GM18508 (cell line): Measurements from ENCODE around the gene KASH5.

Experiments
- ATAC-seq: cut with Tn5 transposase; IDR thresholded peaks from one replicate; pipeline ENCODE4 v1.9.1; 2021; ENCODE audit warnings: moderate number of reproducible peaks; ENCODE audit not compliant: insufficient read depth, unreplicated experiment

The KASH5 gene, protein sequence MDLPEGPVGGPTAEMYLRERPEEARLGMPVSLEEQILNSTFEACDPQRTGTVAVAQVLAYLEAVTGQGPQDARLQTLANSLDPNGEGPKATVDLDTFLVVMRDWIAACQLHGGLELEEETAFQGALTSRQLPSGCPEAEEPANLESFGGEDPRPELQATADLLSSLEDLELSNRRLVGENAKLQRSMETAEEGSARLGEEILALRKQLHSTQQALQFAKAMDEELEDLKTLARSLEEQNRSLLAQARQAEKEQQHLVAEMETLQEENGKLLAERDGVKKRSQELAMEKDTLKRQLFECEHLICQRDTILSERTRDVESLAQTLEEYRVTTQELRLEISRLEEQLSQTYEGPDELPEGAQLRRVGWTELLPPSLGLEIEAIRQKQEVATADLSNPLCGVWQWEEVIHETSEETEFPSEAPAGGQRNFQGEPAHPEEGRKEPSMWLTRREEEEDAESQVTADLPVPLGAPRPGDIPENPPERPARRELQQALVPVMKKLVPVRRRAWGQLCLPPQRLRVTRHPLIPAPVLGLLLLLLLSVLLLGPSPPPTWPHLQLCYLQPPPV

DNA sequence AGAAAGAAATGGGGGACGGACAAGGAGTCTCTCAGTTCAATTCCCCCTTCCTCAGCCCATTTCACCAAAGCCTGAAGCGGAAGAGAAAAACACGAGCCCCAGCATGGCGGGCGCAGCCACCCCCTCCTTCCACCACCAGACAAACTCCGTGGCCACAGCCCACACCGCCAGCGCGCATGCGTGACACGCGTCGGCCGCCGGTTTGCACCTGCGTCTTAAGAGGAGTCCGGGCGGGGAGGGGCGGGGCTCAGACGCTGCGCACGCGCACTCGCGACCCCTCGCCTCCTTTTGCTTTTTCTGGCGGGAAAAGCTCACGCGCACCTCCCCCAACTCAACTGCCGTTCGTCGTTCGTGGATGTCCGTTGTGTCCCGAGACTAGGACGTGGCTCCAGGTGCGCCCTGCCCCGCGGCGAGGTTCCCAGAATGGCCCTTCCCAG, at the start of gene KASH5:
TSS of gene KASH5 (plus strand) at position 314 of the 437 bp plus-strand sequence. CDS start 2,635 bp downstream, outside the sequence.
- ATAC-seq, result no peak

DNA sequence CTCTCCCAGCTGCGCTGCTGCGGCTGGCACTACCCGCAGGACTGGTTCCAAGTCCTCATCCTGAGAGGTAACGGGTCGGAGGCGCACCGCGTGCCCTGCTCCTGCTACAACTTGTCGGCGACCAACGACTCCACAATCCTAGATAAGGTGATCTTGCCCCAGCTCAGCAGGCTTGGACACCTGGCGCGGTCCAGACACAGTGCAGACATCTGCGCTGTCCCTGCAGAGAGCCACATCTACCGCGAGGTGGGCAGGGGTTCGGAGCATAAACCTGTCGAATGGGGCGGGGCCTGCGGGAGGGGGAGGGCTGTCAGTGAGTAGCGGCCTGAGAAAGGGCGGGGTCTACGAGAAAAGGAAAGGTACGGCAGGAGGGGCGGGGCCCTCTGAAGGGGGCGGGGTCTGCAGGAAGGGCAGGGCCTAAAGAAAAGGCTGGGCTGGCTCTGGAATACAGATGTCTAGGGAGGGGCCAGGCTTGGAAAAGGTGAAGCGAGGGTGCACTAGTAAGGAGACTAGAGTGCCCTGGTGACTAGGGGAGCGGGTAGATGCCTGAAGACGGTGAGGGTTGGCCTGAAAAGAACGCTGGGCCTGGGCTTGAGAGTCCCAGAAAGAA, 49.3 kb upstream of the KASH5 start:
- ATAC-seq, result no peak

DNA sequence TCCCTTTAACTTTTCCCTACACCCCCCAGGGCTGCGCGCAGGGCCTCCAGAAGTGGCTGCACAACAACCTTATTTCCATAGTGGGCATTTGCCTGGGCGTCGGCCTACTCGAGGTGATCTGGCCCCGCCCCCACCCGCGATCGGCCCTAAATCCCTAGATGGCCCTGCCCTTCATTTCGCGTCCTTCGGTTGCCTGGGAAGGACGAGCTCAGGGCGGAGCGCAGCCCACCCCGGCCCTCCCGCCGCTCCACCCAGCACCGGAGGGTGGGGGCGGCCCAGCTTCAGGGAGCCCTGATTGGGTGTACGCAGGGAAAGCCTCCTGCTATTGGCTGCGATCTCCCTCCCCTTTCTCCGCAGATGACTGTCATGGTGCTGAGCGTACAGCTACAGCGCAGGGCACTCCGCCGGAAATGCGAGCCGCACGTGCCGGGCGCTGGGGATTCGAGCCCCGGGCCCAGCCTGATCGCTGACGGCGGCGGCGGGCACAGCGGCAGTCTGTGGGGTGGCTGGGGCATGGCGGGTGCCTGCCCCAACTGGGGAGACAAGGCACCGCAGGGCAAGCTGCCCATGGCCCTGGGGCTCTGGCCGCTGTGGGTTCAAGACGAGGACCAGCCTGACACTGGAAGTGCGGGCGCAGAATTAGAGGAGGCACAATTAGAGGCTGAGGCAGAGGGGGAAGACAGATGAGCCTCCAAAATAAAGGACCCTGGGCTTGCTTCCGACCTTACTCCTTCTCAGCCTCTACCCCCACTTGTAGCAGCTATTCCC, 48.6 kb upstream of the KASH5 start:
- no peak for ATAC-seq

DNA sequence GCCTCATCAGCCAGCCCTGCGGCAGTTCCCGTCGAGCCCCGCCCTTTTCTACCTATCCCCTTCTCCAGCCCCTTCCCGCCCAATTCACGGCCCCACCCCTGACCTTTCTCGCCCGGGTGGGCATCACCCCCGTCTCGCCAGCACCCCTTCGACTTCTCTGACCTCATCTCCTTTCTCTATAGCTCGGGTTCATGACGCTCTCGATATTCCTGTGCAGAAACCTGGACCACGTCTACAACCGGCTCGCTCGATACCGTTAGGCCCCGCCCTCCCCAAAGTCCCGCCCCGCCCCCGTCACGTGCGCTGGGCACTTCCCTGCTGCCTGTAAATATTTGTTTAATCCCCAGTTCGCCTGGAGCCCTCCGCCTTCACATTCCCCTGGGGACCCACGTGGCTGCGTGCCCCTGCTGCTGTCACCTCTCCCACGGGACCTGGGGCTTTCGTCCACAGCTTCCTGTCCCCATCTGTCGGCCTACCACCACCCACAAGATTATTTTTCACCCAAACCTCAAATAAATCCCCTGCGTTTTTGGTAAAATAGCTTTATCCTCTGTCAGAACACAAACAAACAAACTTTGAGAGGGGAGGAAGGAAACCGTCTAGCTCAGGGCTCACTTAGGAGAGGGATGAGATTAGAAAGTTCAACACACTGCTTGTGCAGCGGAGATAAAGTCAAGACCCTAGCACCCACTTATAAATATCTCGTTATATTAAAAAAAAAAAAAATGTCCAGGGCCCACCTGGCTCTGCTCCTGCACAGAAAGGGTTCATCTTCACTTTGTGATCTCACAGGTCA, 47.8 kb upstream of the KASH5 start:
- ATAC-seq, result no peak

DNA sequence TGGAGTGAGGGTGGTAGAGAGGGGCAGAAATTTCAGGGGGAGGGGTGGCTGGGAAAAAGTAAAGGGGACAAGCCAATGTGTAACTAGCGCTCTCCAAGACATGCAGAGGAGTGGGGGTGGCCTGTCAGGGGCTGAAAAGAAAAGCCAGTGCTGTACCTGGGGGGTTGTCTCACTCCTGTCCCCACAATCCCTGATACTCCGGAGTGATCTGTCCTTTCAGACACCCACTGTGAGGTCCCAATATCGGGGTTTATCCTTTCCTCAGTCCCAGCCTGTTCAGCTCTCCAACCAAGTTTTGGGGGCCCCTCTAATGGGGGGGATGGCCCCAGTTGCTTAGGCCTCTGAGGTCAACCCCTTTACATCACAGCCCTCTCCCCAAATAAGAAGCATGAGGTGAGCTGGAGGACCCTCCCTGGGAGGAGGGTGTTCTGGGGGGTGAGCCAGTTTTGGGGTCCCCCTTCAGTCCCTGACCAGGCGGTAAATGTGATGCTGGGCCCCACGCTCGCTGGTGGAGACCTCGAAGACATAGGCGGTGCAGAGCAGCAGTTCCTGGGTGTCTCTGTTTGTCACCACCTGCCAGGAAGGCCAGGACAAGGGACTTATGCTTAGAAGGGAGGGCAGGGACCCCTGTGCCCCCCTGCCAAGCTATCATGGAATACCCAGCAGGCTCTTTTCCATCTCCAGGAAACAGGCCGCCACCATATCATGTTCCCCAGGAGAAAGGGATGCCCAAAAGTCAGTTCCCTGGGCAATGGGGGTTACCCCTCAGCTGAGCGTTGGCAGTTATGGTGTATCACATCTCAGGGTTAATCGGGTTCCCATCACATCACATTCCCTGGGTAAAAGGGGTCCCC, 47.0 kb upstream of the KASH5 start:
- no peak for ATAC-seq

DNA sequence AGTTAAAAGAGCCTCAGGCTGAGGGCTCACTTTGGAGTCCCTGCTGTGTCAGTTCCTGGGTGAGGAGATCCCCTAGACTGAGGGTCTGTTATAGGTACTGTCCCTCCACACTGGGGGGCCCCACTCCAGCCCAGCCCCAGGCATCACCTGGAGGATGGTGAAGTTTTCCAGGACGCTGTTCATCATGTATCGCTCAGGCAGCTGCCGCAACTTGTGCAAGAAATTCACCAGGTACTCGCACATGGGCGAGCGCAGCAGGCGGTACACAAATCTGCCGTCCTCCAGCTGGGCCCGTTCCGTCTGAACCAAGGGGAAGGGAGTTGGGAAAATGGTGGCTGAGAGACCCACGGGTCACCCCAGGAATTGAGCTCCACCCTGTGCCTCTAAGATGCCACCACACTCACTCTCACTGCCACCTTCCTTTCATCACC, 45.7 kb upstream of the KASH5 start:
- ATAC-seq, result no peak

DNA sequence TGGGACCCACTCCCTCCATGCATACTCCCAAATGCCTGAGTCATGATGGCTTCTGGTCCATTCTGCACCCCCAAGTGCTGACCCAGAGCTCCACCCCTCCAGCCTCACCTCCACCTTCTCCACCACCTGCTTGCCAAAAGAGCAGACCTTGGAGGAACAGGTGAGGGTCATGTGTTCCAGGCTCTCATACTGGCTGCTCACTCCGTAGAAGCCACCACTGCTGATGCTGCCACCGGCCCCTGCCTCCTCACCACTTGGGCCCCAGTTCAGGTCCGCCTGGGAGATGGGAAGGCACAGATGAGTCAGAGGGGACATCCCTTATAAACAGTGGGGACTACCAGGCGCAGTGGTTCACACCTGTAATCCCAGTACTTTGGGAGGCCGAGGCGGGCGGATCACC, 44.9 kb upstream of the KASH5 start:
- no peak for ATAC-seq

DNA sequence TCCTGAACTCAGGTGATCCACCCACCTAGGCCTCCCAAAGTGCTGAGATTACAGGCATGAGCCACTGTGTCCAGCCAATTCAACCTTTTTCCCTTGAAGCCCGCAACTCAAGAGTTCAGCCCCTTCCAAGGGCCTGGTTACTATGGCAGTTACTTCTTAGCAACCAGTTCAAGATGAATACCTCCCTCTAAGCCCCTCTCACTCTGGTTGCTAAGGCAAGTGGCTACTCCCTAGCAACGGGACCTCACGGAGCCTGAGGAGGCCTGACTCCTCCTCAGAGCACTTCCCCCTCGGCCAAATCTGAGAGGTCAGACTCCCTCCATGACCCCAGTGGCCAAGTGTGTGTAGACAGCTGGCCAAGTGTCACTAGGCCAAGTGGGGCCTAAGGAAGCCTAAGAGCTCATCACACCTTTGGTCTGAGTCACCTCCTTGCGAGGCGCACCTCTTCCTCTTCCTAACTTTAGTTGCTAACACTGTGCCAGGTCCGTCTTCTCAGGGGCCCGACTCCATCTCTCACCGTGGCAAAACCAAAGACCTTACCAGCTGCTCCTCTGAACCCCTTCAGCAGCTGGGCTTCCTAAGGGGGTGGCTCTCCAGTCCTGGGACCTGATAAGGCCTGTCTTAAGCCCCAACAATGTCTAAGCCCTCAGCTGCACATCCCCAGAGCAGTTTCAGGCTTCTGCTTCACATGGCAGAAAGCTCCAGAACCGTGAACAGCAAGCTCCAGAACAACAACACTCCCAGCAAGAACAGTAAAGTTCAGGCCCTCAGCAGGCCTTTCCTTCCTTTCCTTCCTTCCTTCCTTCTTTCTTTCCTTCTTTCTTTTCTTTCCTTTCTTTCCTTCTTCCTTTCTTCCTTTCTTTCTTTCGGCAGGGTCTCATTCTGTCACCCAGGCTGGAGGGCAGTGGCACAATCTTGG, 43.3 kb upstream of the KASH5 start:
- ATAC-seq, result no peak

DNA sequence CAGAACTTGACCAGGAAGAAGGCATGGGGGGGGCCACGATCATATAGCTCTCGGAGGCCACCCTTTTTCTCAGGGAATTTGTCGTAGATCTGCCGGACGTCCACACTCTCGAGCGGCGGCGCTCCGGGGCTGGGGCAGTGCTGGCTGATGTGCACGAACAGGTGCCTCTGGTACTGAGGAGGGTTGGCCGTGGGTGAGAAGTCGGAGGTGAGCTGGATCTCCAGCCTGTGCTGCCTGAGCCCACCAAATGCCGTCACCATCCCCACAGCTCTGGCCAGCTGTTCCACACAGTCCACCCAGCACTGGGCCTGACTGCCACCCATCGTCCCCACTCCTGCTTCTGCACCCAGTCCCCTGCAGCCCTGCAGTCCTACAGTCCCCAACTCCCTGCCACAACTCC, 40.9 kb upstream of the KASH5 start:
- ATAC-seq, result no peak

DNA sequence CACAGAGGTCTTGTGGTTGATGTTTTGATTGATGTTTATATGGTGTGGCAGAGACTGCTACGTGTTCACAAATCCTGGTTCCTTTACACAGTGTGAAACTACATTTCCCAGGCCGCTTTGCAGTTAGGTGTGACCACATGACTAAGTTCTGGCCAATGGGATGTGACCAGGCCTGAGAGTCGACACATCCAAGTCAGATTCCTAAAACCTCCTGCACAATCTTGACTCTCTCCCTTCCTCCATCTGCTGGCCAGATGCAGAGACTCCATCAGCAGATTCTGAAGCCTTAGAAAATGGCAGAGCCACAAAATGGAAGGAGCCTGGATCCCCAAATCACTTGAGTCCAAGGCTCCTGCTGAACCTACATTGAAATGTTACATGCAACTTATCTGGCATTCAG, 40.2 kb upstream of the KASH5 start:
- no peak for ATAC-seq

DNA sequence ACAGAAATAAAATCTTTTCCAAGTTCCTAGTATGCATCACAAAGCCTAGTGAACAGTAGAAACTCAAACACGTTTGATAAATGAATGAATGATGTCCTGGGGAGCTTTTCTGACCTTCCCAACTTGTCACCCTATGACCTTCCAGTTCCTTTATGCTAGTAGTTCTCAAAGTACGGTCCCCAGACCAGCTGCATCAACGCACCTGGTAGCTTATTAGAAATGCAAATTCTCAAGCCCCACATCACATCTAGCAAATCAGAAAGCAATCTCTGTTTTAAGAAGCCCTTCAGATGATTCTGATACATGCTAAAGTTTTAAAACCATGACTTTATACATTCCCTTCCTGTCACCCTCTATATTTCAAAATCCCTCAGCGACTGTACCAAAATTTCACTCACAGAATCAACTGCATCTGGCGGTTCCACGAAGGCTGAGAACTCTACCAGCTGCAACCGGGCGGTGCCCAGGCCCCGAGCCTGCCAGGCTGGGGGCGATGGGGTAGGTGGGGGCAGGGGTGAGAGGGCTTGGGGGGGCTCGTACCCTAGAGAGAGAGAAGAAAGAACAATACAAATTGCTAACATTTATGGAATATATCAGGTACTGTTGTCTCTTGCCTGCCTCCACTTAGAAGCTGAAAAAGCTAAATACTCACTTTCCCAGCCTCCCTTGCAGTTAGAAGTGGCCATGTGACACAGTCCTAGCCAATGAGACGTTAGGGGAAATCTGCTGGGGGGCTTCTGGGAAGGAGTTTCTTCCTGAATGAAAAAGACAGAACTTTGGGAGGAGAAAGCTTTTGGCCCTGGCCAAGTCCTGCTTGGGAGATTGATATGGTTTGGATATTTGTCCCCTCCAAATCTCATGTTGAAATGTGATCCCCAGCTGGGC, 39.5 kb upstream of the KASH5 start:
- ATAC-seq, result no peak

DNA sequence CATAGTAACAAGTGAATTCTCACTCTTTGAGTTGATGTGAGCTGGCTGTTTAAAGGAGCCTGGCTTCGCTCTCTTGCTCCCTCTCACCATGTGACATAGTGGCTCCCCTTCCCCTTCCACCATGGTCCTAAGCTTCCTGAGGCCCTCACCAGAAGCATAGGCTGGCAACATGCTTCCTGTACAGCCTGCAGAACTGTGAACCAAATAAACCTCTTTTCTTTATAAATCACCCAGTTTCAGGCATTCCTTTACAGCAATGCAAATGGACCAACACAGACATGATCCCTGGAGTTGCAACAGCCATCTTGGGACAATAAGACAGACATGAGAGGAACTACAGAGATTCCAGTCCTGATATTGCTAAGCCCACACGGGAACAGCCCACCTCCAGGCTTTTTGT, 38.5 kb upstream of the KASH5 start:
- no peak for ATAC-seq

DNA sequence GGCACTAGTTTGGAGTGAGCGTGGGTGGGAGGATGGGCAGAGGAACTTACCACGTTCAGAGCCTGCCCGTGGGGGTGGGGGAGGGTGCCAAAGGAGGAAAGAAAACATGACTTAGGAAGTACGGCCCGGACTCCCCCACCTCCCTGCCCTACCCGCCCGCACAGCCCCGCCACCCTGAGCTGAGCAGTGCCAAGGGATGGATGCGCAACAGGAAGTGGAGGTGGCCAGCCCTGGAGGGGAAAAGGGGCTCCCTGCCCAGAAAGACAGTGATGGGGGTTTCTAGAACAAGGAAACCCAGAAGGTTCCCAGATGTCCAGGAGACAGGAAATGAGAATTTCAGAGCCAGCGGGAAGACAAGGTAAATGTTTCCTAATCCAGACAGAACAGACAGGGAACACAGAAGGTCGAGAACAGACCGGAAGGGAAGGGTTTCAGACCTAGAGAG, 32.1 kb upstream of the KASH5 start:
- ATAC-seq, result no peak

DNA sequence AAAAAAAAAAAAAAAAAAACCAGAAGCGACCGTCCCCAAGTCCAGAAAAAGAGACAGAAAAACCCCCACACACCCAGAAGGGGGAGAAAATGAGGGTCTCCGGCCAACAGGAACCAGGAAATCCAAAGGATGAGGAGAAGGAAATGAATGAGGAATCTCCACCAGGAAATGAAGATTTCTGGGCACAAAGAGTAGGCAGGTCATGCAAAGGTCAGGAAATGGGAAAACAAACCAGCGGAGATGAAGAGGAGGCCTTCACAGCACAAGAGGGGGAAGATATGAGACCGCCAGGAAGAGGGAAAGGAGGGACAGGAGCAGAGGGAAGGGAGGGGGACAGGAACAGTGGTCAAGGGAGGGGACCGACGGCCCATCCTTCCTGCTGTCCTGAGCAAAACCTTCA, 31.7 kb upstream of the KASH5 start:
- no peak for ATAC-seq

DNA sequence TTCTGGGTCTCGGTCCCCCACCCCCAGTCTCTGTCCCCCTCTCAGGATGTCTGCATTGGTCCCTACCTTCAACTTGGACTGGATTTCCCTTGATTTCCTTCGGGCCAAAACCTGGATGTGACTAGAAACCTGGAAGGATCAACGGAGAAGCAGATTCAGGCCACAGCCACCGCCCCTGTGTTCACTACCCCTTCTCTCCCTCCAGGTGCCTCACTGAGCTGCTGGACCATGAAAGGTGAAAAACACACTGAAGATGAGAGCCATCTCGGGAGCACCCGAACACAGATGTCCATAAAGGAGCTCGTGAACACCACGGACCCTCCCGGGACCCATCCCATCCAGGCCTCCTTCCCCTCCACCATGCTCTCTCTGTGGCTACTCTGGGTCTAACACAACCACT, 30.9 kb upstream of the KASH5 start:
- no peak for ATAC-seq

DNA sequence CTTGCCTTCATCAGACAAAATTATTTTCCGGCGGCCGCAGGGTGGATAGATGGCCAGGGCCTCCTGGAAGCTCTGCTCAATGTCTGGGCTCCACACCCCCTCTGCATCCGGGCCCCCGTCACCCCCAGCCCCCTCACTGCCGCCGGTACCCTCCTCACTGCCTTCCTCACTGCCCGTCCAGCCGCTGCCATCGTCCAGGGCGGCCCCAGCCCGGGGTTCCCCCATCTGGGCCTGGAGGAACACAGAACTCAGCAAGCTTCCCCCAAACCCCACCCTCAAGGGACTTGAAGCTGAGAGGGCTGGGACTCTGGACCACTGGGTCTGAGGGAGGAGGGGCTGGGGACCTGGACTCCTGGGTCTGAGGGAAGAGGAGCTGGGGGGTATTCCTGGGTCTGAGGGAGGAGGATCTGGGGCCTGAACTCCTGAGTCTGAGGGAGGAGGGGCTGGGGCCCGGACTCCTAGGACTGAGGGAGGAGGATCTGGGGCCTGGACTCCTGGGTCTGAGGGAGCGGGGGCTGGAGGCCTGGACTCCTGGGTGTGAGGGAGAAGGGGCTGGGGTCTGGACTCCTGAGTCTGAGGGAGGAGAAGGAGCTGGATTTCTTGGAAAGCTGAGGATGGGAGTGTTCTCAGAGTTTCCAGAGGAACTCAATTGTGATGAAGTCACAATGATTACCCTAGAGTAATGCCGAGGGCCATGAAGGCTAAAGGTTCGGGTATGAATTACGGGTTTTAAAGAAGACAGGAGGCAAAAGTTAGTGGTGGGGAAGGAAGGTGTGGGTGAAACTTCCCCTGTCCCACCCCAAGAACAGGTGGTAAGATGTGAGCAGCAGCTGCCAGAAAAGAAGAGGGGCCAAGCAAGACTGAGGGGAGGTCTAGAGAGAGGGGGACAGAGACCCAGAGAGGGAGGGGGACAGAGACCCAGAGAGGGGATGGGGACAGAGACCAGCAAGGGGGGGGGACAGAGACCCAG, 27.9 kb upstream of the KASH5 start:
- no peak for ATAC-seq
